Activated CD8-positive, alpha-beta memory T cell treated with anti-CD3 and anti-CD28 coated beads, Interleukin-2, amount 50 U/mL, for 1 hour (primary cell): ENCODE results near the gene IFIT5.
"Not testable (repeated sequence)": the region's sequence is repeated elsewhere in the genome, so short reads cannot be mapped to it uniquely, and the experiment has no call there.

Experiments
- DNase-seq: peaks from one replicate; pipeline ENCODE4 v3.0.0-alpha.2; 2020; ENCODE audit errors: extremely low read depth

IFIT5 gene

DNA sequence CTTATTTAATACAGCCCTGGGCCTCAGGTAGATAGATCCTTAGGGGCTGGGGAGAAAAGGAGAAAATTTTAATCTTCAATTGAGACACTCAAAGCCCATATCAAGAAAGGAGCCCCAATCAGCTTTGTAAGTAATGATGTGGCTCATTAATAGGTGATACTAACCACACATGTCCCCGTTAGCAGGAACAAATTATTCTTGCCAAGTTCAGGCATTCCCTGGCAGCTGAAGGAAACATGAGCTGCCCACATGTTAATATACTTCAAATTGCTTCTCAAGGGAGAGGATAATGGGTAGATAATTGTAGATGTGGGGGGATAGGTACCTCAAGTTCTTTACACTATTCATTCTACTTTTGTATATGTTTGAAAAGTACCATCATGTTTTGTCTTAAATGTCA lies 14.5 kb downstream of the IFIT5 start:
- DNase-seq, result no peak

DNA sequence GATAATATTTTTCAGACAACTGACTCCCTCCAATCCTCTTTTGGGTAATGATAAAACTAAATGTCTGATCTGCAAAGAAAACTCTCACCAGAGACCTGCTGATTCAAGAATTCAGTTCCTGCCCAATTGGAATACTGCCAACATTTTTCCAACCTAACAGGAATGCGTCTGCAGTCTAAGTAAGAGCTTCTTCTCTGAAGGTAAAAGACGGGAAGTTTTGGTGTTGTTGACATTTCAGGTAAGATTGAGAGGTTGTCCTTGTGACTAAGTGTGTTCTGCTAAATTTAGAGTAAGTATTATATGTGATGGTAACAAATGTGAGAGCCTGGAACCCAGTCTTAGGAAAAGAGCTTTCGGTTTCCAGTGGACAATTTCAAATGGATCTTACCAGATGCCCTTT lies 17.6 kb downstream of the IFIT5 start:
- DNase-seq, result no peak

DNA sequence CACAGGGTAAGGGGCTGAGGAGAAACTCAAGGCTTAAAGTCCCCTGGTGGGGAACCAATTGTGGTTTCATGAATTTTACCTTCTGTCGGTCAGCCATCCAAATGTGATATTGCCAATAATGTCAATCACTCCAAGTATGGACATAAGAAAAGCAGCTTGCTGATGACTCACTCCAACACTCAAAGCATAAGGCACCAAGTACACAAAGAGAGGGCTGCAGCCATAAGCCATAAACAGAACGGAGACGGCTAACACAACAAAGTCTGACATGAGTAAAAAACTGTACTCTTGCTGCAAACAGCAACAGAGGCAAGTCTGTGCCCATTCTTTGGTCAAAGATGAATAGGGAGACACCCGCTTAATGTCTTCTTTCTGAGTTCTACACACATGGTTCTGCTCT lies 24.2 kb downstream of the IFIT5 start:
- DNase-seq, result no peak

DNA sequence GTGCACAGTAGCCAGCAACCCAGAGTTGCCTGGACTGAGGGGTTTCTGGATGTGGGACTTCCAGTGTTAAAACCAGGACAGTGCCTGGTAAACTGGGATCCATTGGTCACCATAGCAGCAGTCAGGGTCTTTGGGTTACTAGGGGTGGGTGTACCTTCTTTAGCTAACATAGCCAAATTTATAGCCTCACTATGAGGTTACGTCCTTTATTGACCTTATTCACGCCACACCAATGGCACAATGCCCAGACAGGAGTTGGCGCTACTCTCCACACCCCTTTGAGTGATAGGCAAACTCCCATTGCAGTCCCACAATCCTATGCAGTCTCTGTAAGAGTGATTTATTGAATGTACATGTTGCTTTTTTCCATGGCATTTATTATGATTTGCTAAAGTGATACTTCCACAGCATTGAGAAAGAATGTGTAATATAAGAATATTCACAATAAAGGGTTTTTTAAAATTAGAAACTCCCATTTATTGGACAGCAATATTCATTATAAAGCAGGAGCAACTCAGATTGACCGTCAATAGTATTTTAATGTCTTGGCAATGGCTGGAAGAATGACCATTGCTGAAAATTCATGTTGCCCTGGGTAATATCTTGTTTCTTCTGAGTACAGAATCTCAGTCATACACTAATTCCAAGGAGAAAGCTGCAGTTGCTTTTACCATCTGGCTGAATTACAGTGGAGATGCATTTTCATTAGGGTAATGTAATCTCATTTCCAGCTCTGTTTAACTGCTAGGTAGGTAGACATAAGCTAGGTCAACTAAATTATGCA lies 26.1 kb downstream of the IFIT5 start:
- no peak for DNase-seq

- no peak for DNase-seq
These were observed 27.9 kb downstream of the IFIT5 start for GRCh38 chr10:89442289-89442688.

DNA sequence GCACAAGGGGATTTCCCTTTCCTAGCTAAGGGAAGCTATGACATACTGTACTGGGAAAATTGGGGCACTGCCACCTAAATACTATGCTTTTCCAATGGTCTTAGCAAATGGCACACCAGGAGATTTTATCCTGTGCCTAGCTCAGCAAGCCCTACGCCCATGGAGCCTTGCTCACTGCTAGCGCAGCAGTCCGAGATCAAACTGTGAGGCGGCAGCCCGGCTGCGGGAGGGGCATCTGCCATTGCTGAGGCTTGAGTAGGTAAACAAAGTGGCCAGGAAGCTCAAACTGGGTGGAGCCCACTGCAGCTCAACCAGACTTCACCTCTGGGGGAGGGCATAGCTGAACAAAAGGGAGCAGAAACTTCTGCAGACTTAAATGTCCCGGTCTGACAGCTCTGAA lies 30.5 kb downstream of the IFIT5 start:
- not testable (repeated sequence) for DNase-seq

DNA sequence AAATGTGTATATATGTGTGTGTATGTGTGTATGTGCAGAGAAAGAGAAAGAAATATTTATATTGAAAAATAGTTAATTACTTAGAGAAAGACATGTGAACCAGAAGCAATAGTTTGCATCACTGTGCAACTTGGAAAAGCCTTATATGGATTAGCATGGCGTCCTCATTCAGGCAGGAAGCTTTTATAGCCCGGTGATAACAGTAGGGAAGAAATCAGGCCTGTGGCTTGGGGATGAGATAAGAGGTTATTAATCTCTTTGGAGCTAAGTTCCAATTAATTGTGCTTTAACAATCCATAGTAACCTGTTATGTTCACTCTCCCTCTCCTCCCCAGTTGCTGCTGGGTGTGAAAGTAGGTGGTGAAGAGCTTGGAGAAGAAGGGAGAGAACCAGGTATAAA lies 36.5 kb downstream of the IFIT5 start:
- DNase-seq, result no peak

DNA sequence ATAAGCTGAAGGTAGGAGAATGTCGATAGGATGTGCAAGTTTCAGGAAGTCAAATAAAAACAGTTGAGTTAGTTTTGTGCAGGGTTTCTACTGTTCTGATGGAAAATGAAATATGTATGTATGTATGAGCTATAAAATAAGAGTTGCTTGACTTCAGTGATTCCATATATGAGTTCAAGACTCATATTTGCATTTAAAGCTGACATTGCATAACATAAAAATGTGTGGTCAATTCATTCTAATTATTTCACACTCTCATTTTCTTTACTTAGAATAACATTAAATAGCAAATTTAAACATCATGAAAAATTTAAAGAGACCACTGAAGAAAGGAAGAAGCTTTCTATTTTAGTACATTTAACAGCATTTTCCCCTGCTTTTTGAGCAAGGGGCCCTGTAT lies 37.8 kb downstream of the IFIT5 start:
- DNase-seq, result no peak

DNA sequence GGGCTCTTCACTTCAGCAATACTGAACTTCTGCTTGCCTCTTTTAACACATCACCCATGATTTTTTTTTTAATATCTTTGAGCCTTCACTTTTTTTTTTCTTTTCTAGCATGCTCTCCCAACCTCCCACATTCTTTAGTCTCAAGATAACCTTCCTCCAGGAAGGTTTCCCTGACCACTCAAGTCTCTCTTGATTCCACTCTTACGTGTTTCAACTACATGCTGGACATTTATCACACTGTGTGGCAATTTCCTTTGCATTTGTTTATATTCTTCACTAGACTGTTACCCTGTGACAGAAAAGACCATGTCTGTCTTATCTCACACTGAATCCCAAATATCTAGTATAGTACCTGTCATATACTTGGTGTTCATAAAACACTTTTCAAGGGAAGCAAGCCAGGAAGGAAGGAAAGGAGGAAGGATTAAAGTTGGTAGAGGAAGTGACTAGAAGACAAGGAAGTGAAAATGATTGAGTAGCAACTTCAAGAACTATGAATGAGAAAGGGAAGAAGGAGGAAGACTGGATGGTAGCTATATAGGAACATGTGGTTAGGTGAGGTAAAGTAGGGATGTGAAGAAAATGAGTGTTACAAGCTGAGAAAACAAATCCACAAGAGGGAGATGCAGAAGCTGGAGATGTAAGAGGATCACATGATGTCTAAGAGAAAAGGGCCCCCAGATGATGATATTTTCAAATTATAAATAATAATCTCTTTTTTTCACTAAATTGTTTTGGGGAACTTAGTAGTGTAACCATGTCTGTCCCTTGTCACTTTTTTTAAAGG lies 40.4 kb downstream of the IFIT5 start:
- no peak for DNase-seq

- DNase-seq, result no peak
These were observed 43.9 kb downstream of the IFIT5 start for GRCh38 chr10:89458291-89458690.

DNA sequence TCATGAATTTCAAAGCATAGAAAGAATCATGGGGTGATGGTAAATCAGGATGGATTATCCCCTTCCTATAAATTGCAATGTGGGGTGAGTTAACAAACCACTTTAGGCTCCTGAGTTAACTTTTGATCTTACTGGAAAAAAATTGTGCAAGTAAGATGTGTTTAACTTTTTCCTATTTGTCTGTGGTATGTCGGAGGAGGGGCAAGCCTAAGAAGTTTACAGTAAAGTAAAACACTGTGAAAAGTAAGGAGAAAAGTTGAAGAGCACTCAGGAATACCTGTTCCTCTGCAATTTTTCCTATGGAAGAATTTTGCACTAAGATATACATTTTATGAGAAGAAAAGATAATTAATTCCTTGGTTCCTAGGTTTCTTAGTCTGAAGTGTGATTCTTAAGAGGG lies 44.4 kb downstream of the IFIT5 start:
- no peak for DNase-seq

- DNase-seq, result no peak
These were observed 49.6 kb downstream of the IFIT5 start for GRCh38 chr10:89463846-89464537.

DNA sequence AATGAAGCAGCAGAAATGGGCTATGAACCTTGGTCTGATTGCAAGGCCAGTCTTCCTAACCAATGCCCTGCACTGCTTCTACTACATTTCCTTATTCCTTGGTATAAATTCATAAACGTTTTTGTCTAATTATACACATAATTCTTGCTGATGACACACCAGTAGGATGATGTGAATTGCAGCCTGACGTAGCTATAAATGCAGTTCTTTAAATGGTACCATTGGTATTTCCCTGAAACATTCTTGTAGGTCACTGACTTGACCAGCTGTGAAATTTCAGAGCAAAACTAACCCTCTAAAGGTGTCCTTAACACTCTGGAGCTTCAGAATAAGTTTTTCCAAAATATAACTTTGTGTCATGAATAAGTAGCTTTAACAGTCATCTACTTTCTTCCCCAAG lies 50.8 kb downstream of the IFIT5 start:
- DNase-seq, result no peak

DNA sequence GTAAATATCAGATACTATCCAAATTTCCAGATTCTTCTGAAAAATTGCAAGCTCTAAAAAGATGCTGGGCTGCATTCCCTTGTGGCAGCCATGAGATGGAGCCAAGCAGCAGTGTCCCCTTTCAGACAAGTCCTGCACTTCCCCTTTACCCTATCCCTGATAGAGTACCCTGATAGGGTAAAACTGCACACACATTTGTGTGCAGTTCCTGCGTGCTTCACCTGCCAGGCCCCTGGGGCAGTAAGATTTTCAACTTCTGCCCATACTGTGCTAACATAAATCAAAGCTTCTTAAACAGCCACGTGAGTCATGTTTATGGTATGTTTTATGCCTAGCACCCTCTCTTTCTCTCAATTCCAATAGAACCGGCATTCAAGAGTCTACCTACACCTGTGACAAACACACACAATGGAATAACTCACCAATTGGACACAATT lies 52.2 kb downstream of the IFIT5 start:
- no peak for DNase-seq

- no peak for DNase-seq
These were observed 54.0 kb downstream of the IFIT5 start for GRCh38 chr10:89468191-89468965.

GRCh38 chr10:89469517-89469916 lies 55.1 kb downstream of the IFIT5 start:
- no peak for DNase-seq
